Right kidney (tissue), 1 donor: ENCODE measurements around the gene EPS8L1.
"Not testable (repeated sequence)": the region's sequence is repeated elsewhere in the genome, so short reads cannot be mapped to it uniquely, and the experiment has no call there.

Source experiments
- DNase-seq: peaks from one replicate; pipeline ENCODE4 v3.0.0-alpha.2; 2016

Gene EPS8L1

DNA sequence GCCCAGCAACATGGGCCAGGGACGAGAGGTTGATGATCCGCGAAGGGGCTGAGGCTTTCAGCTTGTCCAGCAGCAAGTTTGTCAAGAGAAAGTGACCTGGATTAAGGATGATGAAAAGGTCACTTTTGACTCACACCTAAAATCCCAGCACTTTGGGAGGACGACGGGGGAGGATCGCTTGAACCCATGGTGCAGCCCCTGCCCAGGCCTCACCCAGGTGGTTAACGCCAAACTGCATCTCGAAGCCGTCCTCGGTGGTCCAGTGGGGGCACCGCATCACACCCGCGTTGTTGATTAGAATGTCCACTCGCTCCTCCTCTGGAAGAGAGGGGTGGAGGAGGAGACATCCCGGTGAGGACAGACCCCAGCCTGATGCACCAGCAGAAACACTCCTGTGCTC, 27.2 kb upstream of the EPS8L1 start:
- DNase-seq, result no peak

GRCh38 chr19:55050749-55051532, 24.7 kb upstream of the EPS8L1 start:
- DNase-seq, result no peak

DNA sequence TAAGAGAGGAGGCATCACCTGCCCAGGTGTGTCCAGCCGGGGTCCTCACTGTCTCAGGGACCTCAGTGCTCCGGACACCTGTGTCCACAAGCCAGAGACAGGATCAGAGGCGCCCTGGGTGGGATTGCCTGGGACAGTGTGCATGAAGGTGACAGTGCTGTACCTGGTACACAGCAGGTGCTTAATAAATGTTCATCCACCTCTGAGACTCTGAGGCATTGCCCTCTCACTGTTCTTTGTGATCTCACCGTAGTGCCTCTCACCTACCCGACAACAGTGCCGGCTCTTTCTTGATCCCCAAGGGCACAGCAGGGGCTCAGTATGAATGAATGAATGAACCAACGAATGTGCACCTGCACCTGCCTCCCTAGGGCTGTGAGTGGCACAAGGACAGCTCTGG, 21.9 kb upstream of the EPS8L1 start:
- no peak for DNase-seq

GRCh38 chr19:55056827-55057226, 18.8 kb upstream of the EPS8L1 start:
- no peak for DNase-seq

DNA sequence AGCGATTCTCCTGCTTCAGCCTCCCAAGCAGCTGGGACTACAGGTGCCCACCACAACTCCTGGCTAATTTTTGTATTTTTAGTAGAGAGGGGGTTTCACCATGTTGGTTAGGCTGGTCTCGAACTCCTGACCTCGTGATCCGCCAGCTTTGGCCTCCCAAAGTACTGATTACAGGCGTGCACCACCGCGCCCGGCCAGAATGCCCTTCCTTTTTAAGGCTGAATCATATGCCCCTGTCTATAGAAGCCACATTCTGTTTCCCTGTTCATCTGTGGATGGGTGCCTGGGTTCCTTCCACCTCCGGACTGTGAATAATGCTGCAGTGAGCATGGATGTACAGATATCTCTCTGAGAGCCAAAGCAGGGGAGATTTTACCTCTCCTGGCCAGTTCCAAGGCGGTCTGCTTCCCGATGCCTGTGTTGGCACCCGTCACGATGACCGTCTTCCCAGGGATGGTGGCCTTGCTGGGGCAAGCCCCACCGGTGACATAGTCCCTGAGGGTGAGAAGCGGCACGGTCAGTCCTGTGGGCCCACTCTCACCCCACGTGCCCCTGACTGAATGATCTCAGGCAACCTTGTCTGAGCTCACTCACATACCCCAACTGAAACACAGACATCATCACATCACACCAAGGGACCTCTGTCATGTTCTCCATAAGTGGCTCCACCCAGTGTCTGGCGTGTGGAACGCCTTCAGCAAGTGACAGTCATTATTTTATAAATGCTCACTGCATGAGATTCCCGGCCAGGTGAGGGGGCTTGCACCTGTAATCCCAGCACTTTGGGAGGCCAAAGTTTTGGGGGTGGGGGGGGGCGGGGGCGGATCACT, 16.7 kb upstream of the EPS8L1 start:
- no peak for DNase-seq

DNA sequence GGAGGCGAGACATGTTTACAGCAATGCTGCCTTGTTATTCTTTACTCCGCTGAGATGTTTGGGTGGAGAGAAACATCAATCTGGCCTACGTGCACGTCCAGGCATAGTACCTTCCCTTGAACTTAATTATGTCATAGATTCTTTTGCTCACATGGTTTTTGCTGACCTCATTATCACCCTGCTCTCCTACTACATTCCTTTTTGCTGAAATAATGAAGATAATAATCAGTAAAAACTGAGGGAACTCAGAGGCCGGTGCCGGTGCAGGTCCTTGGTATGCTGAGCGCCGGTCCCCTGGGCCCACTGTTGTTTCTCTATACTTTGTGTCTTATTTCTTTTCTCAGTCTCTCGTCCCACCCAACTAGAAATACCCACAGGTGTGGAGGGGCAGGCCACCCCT, 15.4 kb upstream of the EPS8L1 start:
- not testable (repeated sequence) for DNase-seq

DNA sequence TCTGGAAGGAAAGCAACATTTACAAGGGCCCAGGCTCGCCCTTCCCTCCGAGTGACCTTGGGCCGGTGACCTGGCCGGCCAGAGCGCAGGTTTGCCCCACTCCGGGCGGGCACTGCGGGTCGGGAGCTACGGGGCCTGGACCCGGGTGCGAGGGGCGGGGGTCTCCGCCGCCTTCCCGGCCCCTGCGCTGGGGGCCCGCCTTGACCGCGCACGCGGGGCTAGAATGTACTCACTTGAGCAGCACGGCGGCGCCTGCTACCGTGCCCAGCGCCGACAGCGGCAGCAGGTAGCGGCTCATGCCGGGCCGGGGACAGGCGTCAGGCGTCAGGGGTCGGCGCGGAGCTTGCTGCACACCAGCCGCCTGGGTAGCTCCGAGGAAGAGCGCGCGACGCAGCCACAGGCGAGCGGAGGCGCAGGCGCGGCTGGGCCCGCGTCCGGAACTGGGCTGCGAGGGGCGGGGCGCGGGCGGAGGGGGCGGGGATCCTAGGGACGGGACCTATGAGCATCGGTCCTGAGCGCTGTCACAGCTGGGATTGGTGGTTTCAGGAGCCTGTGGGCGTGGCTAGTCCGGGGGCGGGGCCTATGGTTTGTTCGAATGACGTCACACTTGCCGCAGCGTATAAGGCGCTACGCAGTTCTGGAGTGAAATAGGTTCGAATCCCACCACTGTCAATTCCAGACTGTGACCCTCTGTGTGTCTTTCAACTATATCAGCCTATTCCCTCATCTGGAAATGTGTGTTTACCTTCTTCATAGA, 12.8 kb upstream of the EPS8L1 start, which contains the start of gene RDH13:
Gene RDH13 (minus strand): TSS at position 414 of the 757 bp plus-strand sequence. CDS start 116 bp downstream, at position 298.
- peak; percentile 75 for DNase-seq

DNA sequence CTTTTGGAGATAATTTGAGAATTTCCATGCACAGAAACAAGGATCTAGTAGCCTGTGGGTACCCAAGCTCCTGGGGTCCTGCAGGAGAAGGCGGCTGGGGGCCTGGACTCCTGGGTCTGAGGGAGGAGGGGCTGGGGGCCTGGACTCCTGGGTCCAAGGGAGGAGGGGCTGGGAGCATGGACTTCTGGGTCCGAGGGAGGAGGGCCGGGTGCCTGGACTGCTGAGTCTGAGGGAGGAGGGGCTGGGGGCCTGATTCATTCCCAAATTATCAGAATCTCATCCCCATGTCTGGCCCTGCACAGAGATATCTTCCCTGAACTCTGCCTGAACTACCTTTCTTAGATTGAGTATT, 12.2 kb upstream of the EPS8L1 start:
- no peak for DNase-seq

GRCh38 chr19:55065516-55065915, 10.2 kb upstream of the EPS8L1 start:
- not testable (repeated sequence) for DNase-seq

GRCh38 chr19:55066107-55066709, 9.5 kb upstream of the EPS8L1 start:
- DNase-seq, result no peak

DNA sequence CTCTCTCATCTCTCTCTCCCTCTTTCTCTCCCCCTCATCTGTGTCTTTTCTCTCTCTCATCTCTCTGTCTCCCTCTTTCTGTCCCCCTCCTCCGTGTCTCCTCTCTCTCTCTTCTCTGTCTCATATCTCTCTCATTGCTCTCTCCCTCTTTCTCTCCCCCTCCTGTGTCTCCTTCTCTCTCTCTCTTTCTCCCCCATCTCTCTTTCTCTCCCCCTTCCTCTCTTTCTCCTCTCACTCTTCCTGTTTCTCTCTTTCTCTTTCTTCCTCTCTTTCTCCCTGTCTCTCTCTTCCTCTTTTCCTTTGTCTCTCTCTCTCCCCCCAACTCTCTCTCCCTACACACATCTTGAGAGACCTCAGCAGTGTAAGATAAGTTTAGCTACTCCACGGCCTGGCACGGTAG, 7.8 kb upstream of the EPS8L1 start:
- no peak for DNase-seq

GRCh38 chr19:55068950-55069864, 6.5 kb upstream of the EPS8L1 start:
- peak; percentile 58 for DNase-seq

DNA sequence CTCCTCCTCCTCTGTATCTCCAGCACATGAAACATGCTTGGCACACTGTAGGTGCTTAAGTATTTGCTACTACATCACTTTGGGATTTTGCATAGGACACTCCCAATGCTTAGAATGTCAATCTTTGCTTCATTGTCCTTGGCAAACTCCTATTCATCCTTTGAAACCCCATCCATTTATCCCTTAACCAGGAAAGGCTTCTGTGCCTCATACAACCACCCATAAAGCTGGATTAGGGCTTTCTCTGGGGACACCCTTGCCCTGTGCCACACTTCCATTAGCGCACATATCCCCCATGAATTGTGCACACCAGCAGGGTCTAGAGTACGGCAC, 5.8 kb upstream of the EPS8L1 start:
- DNase-seq, result no peak

GRCh38 chr19:55070466-55071128, 5.1 kb upstream of the EPS8L1 start:
- no peak for DNase-seq

GRCh38 chr19:55071129-55071502, 4.6 kb upstream of the EPS8L1 start:
- DNase-seq, result no peak

GRCh38 chr19:55071913-55072312, 3.8 kb upstream of the EPS8L1 start:
- DNase-seq, result no peak

DNA sequence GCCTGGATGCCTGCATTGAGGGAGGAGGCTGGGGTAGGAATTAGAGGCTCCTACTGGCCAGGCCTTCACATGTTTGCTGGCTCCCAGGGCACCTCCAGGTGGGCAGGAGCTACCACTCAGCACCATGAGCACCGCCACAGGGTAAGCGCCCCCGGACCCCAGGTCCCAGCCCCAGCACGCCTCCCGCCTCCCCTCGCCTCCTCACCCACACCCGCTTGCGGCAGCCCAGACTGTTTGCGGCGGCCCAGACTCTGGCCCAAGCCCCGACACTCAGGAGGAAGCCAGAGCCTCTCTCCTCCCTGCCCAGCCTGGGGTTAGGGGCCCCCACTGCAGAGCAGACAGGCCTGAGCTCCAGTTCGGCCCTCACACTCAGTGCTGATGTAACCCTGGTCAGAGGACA, 652 bp downstream of the EPS8L1 start:
- no peak for DNase-seq

- no peak for DNase-seq
Observed at GRCh38 chr19:55077106-55077505, 1.4 kb downstream of the EPS8L1 start.

GRCh38 chr19:55078996-55079395, 3.3 kb downstream of the EPS8L1 start:
- DNase-seq, result no peak

DNA sequence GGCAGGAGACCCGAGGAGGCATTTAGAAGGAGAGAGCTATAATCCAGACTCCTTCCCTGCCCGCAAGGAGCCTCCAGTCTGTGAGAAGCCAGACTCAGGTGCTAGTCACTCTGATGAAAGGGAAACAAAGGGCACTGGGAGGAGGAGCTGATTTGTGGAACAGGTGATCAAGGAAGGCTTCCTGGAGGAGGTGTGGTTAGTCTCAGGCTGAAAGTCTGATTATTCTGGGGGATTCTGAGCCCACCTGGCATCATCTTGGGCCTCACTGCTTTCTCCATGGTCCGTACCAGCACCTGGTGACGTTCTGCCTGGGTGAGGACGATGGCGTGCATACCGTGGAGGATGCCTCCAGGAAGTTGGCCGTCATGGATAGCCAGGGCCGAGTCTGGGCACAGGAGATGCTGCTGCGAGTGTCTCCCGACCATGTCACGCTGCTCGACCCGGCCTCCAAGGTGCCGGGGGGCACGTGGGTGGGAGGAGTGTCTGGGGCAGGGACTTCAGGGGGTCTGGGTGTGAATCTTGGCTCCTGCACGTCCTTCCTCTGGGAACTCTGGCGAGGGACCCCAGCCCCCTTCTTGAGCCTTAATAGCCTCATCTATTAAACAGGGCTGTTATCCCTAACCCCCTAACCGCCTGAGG, 3.9 kb downstream of the EPS8L1 start:
- no peak for DNase-seq
